ENCODE measurements around the gene EEF2K.

EEF2K gene

GRCh38 chr16:22235839-22236745 is 30.0 kb downstream of the EEF2K start:
- Histone ChIP-seq H3K9me3 (ENCODE audit: control insufficient read depth, insufficient read depth, low read length) (no peaks in the 10 kb centered on the region), H3K4me1 (ENCODE audit: control insufficient read depth, insufficient read depth, low read length) (no peaks in the 10 kb centered on the region), H3K4me3 (ENCODE audit: low read depth, low read length) (no peak overlapping the region), H3K36me3 (ENCODE audit: control insufficient read depth, insufficient read depth, low read length) (no peaks in the 10 kb centered on the region), H3K9ac (ENCODE audit: low read depth, low read length) (no peak overlapping the region), H3K27me3 (ENCODE audit: control insufficient read depth, insufficient read depth, low read length) (no peaks in the 10 kb centered on the region)

- Histone ChIP-seq H3K4me3 (ENCODE audit: low read depth, low read length) (no peak overlapping the region), H3K9ac (ENCODE audit: low read depth, low read length) (no peak overlapping the region), H3K9me3 (ENCODE audit: control insufficient read depth, insufficient read depth, low read length) (no peaks in the 10 kb centered on the region), H3K4me1 (ENCODE audit: control insufficient read depth, insufficient read depth, low read length) (no peaks in the 10 kb centered on the region), H3K27me3 (ENCODE audit: control insufficient read depth, insufficient read depth, low read length) (no peaks in the 10 kb centered on the region), H3K36me3 (ENCODE audit: control insufficient read depth, insufficient read depth, low read length) (no peaks in the 10 kb centered on the region)
These were observed 33.2 kb downstream of the EEF2K start for GRCh38 chr16:22239131-22239805.

GRCh38 chr16:22240023-22240710 is 34.1 kb downstream of the EEF2K start:
- no peaks in the 10 kb centered on the region for H3K4me1 ChIP-seq (ENCODE audit: control insufficient read depth, insufficient read depth, low read length)
- no peaks in the 10 kb centered on the region for H3K27me3 ChIP-seq (ENCODE audit: control insufficient read depth, insufficient read depth, low read length)
- peaks cover 3% of the 10 kb centered on the region for H3K36me3 ChIP-seq (ENCODE audit: control insufficient read depth, insufficient read depth, low read length)
- H3K4me3 ChIP-seq (ENCODE audit: low read depth, low read length): no peak overlapping the region
- no peaks in the 10 kb centered on the region for H3K9me3 ChIP-seq (ENCODE audit: control insufficient read depth, insufficient read depth, low read length)
- no peak overlapping the region for H3K9ac ChIP-seq (ENCODE audit: low read depth, low read length)

- Histone ChIP-seq H3K4me1 (ENCODE audit: control insufficient read depth, insufficient read depth, low read length) (no peaks in the 10 kb centered on the region), H3K4me3 (ENCODE audit: low read depth, low read length) (no peak overlapping the region), H3K9ac (ENCODE audit: low read depth, low read length) (no peak overlapping the region), H3K27me3 (ENCODE audit: control insufficient read depth, insufficient read depth, low read length) (no peaks in the 10 kb centered on the region), H3K36me3 (ENCODE audit: control insufficient read depth, insufficient read depth, low read length) (peaks cover 8% of the 10 kb centered on the region), H3K9me3 (ENCODE audit: control insufficient read depth, insufficient read depth, low read length) (no peaks in the 10 kb centered on the region)
These were observed 44.4 kb downstream of the EEF2K start for GRCh38 chr16:22250522-22250921.

- Histone ChIP-seq H3K9me3 (ENCODE audit: control insufficient read depth, insufficient read depth, low read length) (no peaks in the 10 kb centered on the region), H3K4me3 (ENCODE audit: low read depth, low read length) (no peak overlapping the region), H3K9ac (ENCODE audit: low read depth, low read length) (no peak overlapping the region), H3K4me1 (ENCODE audit: control insufficient read depth, insufficient read depth, low read length) (no peaks in the 10 kb centered on the region), H3K36me3 (ENCODE audit: control insufficient read depth, insufficient read depth, low read length) (peaks cover 18% of the 10 kb centered on the region), H3K27me3 (ENCODE audit: control insufficient read depth, insufficient read depth, low read length) (no peaks in the 10 kb centered on the region)
These were observed 46.2 kb downstream of the EEF2K start for GRCh38 chr16:22252317-22252716.

GRCh38 chr16:22253272-22253671 is 47.2 kb downstream of the EEF2K start:
- no peaks in the 10 kb centered on the region for H3K27me3 ChIP-seq (ENCODE audit: control insufficient read depth, insufficient read depth, low read length)
- no peak overlapping the region for H3K9ac ChIP-seq (ENCODE audit: low read depth, low read length)
- no peaks in the 10 kb centered on the region for H3K9me3 ChIP-seq (ENCODE audit: control insufficient read depth, insufficient read depth, low read length)
- no peak overlapping the region for H3K4me3 ChIP-seq (ENCODE audit: low read depth, low read length)
- peaks cover 26% of the 10 kb centered on the region for H3K36me3 ChIP-seq (ENCODE audit: control insufficient read depth, insufficient read depth, low read length)
- H3K4me1 ChIP-seq (ENCODE audit: control insufficient read depth, insufficient read depth, low read length): no peaks in the 10 kb centered on the region

GRCh38 chr16:22255335-22255734 is 49.3 kb downstream of the EEF2K start:
- Histone ChIP-seq H3K4me1 (ENCODE audit: control insufficient read depth, insufficient read depth, low read length) (no peaks in the 10 kb centered on the region), H3K4me3 (ENCODE audit: low read depth, low read length) (no peak overlapping the region), H3K36me3 (ENCODE audit: control insufficient read depth, insufficient read depth, low read length) (peaks cover 27% of the 10 kb centered on the region), H3K9me3 (ENCODE audit: control insufficient read depth, insufficient read depth, low read length) (no peaks in the 10 kb centered on the region), H3K27me3 (ENCODE audit: control insufficient read depth, insufficient read depth, low read length) (no peaks in the 10 kb centered on the region), H3K9ac (ENCODE audit: low read depth, low read length) (no peak overlapping the region)

- H3K4me3 ChIP-seq (ENCODE audit: low read depth, low read length): no peak overlapping the region
These were observed 51.4 kb downstream of the EEF2K start for GRCh38 chr16:22257440-22257839.

GRCh38 chr16:22260490-22260889 is 54.4 kb downstream of the EEF2K start:
- no peaks in the 10 kb centered on the region for H3K27me3 ChIP-seq (ENCODE audit: control insufficient read depth, insufficient read depth, low read length)
- peaks cover 28% of the 10 kb centered on the region for H3K36me3 ChIP-seq (ENCODE audit: control insufficient read depth, insufficient read depth, low read length)
- H3K4me1 ChIP-seq (ENCODE audit: control insufficient read depth, insufficient read depth, low read length): no peaks in the 10 kb centered on the region
- no peak overlapping the region for H3K4me3 ChIP-seq (ENCODE audit: low read depth, low read length)
- no peaks in the 10 kb centered on the region for H3K9me3 ChIP-seq (ENCODE audit: control insufficient read depth, insufficient read depth, low read length)
- no peak overlapping the region for H3K9ac ChIP-seq (ENCODE audit: low read depth, low read length)

More at GRCh38 chr16:22257440-22257839, 51.4 kb downstream of the EEF2K start:
- Histone ChIP-seq H3K9me3 (ENCODE audit: control insufficient read depth, insufficient read depth, low read length) (no peaks in the 10 kb centered on the region), H3K27me3 (ENCODE audit: control insufficient read depth, insufficient read depth, low read length) (no peaks in the 10 kb centered on the region), H3K4me1 (ENCODE audit: control insufficient read depth, insufficient read depth, low read length) (no peaks in the 10 kb centered on the region), H3K36me3 (ENCODE audit: control insufficient read depth, insufficient read depth, low read length) (peaks cover 28% of the 10 kb centered on the region), H3K9ac (ENCODE audit: low read depth, low read length) (no peak overlapping the region)

GRCh38 chr16:22262460-22262859 is 56.4 kb downstream of the EEF2K start:
- Histone ChIP-seq H3K4me1 (ENCODE audit: control insufficient read depth, insufficient read depth, low read length) (no peaks in the 10 kb centered on the region), H3K36me3 (ENCODE audit: control insufficient read depth, insufficient read depth, low read length) (peaks cover 25% of the 10 kb centered on the region), H3K9ac (ENCODE audit: low read depth, low read length) (no peak overlapping the region), H3K9me3 (ENCODE audit: control insufficient read depth, insufficient read depth, low read length) (no peaks in the 10 kb centered on the region), H3K27me3 (ENCODE audit: control insufficient read depth, insufficient read depth, low read length) (no peaks in the 10 kb centered on the region), H3K4me3 (ENCODE audit: low read depth, low read length) (no peak overlapping the region)

GRCh38 chr16:22264786-22265185 is 58.7 kb downstream of the EEF2K start:
- no peaks in the 10 kb centered on the region for H3K27me3 ChIP-seq (ENCODE audit: control insufficient read depth, insufficient read depth, low read length)
- no peaks in the 10 kb centered on the region for H3K9me3 ChIP-seq (ENCODE audit: control insufficient read depth, insufficient read depth, low read length)
- H3K4me1 ChIP-seq (ENCODE audit: control insufficient read depth, insufficient read depth, low read length): no peaks in the 10 kb centered on the region
- no peak overlapping the region for H3K9ac ChIP-seq (ENCODE audit: low read depth, low read length)
- H3K36me3 ChIP-seq (ENCODE audit: control insufficient read depth, insufficient read depth, low read length): peaks cover 20% of the 10 kb centered on the region
- H3K4me3 ChIP-seq (ENCODE audit: low read depth, low read length): no peak overlapping the region

All from iPS-15b (cell line).